Measurements from ENCODE around the gene YIPF6. TPM values are rescaled to one million over a fixed set of nuclear protein-coding genes. Genes with fewer than 3 reads are reported as not detected.
A peak's percentile ranks its signal among the peaks of the same experiment; 100 is the strongest.
"Not testable (repeated sequence)": the region's sequence is repeated elsewhere in the genome, so short reads cannot be mapped to it uniquely, and the experiment has no call there.

YIPF6 gene, protein sequence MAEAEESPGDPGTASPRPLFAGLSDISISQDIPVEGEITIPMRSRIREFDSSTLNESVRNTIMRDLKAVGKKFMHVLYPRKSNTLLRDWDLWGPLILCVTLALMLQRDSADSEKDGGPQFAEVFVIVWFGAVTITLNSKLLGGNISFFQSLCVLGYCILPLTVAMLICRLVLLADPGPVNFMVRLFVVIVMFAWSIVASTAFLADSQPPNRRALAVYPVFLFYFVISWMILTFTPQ
- 34.2 and 42.9 TPM in 2 replicates for total RNA-seq (2014; rRNA removed; shearing (Covaris generic))

DNA sequence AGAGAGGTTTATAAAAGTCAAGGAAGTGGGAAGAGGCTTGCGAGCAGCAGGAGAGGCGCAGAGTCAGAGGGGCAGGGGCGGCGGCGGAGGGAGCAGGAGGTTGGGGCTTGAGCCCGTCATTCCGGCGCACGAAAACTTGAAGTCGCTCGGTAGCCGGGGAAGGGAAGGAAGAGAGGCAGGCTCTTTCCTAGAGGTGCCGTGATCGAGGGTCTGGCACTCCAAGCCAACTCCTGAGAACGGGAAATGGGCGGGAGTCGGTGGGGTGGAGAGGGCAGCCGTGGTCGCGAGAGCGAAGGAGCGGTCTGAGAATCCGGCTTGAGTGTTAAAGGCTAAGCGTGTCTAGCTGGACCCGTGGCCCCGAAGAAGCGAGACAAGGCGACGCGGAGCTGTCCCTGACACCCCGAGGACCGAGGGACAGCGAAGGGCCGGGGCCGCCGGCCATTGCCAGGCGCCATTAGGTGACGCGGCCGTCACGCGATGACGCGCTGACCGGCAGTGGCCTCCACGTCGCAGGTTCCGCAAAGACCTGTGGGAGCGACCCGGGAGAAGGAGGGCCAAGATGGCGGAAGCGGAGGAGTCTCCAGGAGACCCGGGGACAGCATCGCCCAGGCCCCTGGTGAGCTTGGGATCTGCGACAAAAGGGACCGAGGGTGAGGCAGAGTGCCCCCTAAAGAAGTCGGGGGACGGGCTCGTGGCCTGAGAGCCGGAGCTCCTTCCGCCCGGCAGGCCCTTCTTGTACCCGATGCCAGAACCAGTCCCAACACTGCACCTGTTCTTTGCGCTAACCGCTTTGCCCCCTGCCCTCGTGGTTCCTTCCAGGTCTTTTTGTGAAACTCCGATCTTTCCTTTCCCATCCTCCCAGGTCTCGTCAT, at the start of gene YIPF6:
Gene YIPF6, plus strand, starts transcription at position 544 of the 872 bp plus-strand sequence. Its CDS starts 16 bp downstream, at position 560.
- DNase-seq: peak; percentile 84 to 85
- peak within 1 kb of the TSS; percentile 74 for H3K4me3 ChIP-seq
- H3K4me1 ChIP-seq: peaks cover 6% of the 10 kb centered on the region
- H3K36me3 ChIP-seq: 0 out of 2 replicates have a peak, but pooled peaks cover 2% of the 10 kb centered on the region
- no peaks in the 10 kb centered on the region for H3K27me3 ChIP-seq
- H3K27ac ChIP-seq: peak within 1 kb of the TSS; percentile 95
- no peaks in the 10 kb centered on the region for H3K9me3 ChIP-seq (replicated peaks)

DNA sequence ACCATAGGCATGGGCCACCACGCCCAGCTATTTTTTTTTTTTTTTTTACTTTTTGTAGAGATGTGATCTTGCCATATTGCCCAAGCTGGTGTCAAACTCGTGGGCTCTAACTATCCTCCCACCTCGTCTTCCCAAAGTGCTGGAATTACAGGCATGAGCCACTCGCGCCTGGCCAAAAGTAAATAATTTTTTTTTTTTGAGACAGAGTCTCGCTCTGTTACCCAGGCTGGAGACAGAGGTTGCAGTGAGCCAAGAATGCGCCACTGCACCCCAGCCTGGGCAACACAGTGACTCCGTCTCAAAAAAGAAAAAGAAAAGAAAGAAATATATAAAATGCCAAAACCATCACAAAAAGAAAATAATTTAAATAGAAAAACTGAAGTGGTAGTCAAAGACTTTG, 47.1 kb upstream of the YIPF6 start:
- no peaks in the 10 kb centered on the region for H3K36me3 ChIP-seq
- no peaks in the 10 kb centered on the region for H3K27me3 ChIP-seq
- no peaks in the 10 kb centered on the region; the same call in 1 of the 2 replicates for H3K4me1 ChIP-seq
- H3K4me3 ChIP-seq: no peak overlapping the region
- DNase-seq: no peak
- H3K9me3 ChIP-seq (replicated peaks): no peaks in the 10 kb centered on the region
- no peak overlapping the region for H3K27ac ChIP-seq

DNA sequence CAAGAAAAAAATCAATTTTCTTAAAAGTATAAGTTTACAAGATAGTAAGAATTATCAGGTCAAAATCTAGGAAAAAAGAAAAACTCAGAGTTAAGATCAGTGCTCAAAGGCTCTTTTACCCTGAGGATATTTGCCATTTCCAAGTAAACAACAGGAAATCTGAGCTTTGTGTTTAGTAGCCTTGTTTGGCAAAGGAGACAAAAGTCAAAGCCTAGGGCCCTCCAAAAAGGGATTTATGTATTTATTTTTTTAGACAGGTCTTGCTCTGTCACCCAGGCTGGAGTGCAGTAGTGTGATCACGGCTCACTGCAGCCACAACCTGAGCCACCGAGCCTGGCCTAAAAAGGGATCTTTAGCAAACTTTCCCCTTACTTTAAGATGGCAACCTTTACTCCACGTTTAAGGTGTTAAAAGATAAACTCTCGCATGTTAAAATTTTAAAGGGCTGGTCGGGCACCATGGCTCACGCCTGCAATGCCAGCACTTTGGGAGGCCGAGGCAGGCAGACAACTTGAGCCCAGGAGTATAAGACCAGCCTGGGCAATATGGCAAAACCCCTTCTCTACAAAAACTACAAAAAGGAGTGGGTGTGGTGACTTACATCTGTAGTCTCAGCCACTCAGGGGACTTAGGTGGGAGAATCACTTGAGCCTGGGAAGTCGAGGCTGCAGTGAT, 44.2 kb upstream of the YIPF6 start:
- peak in 1 of 2 experiments; percentile 37 for DNase-seq
- Histone ChIP-seq H3K4me3 (no peak overlapping the region), H3K27ac (no peak overlapping the region), H3K9me3 (replicated peaks) (no peaks in the 10 kb centered on the region), H3K4me1 (no peaks in the 10 kb centered on the region; the same call in 1 of the 2 replicates), H3K36me3 (no peaks in the 10 kb centered on the region), H3K27me3 (no peaks in the 10 kb centered on the region)

DNA sequence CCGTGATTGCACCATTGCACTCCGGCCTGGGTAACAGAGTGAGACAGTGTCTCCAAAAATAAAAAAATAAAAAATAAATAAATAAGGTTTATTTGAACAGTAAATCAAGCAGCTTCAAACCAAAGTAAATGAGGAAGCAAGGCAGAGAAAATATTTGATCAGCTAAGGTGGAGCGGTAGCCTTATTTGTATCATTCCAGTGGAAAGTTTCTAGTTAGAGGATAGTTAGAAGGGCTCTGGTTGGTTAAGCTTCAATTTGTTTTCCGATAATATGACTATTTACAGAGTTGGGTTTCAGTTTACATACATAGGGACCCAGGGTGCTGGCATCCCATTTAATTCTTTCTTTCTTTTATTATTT, 43.7 kb upstream of the YIPF6 start:
- H3K9me3 ChIP-seq (replicated peaks): no peaks in the 10 kb centered on the region
- DNase-seq: no peak
- H3K4me3 ChIP-seq: no peak overlapping the region
- no peak overlapping the region for H3K27ac ChIP-seq
- H3K36me3 ChIP-seq: no peaks in the 10 kb centered on the region
- H3K4me1 ChIP-seq: no peaks in the 10 kb centered on the region; the same call in 1 of the 2 replicates
- H3K27me3 ChIP-seq: no peaks in the 10 kb centered on the region

DNA sequence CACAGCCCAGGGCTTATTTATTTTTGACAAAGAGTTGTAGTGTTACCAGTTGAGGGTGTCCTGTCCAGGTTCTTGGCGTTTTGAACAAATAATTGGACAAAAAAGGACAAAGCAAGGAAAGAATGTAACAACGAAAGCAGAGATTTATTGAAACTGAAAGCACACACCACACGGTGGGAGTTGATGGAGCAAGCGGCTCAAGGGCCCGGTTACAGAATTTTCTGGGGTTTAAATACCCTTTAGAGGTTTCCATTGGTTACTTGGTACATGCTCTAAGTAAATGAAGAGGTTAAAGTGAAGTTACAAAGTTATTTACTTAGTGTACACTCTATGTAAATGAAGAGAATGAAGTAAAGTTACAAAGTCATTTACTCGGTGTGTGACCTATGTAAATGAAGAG, 37.8 kb upstream of the YIPF6 start:
- DNase-seq: no peak
- Histone ChIP-seq H3K36me3 (no peaks in the 10 kb centered on the region), H3K27ac (no peak overlapping the region), H3K4me3 (no peak overlapping the region), H3K9me3 (replicated peaks) (no peaks in the 10 kb centered on the region), H3K27me3 (no peaks in the 10 kb centered on the region), H3K4me1 (no peaks in the 10 kb centered on the region)

DNA sequence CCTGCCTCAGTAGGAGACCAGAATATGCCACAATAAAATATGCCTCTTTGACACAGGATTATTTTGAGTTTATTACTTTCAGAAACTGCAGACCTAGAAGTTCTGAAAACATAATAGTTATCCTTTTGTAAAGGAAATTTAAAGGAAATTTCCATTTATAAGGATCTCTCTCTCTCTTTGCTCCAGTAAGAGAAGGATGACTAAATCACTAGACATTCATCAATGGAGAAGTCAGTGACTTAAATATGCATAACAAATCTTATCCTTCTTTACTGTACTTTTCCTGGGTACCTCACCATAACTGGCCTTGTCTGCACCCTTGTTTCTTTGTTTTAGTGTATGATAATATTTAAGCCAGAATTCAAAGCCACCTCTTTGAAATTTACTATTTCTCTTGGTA, 37.3 kb upstream of the YIPF6 start:
- DNase-seq: no peak
- Histone ChIP-seq H3K27me3 (no peaks in the 10 kb centered on the region), H3K4me1 (no peaks in the 10 kb centered on the region), H3K27ac (no peak overlapping the region), H3K9me3 (replicated peaks) (no peaks in the 10 kb centered on the region), H3K36me3 (no peaks in the 10 kb centered on the region), H3K4me3 (no peak overlapping the region)

DNA sequence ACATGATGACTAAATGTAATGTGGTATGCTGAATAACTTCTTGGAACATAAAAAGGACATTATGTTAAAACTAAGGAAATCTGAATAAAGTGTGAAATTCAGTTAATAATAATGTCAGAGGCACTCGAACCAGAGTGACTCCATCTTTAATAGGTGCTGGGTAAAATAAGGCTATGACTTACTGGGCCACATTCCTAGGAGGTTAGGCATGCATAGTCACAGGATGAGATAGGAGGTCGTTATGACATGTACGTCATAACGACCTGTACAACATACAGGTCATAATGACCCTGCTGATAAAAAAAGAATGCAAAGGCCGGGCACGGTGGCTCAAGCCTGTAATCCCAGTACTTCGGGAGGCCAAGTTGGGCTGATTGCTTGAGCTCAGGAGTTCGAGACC, 36.7 kb upstream of the YIPF6 start:
- no peaks in the 10 kb centered on the region for H3K9me3 ChIP-seq (replicated peaks)
- no peaks in the 10 kb centered on the region for H3K4me1 ChIP-seq
- H3K27me3 ChIP-seq: no peaks in the 10 kb centered on the region
- no peaks in the 10 kb centered on the region for H3K36me3 ChIP-seq
- no peak overlapping the region for H3K27ac ChIP-seq
- no peak for DNase-seq
- no peak overlapping the region for H3K4me3 ChIP-seq

DNA sequence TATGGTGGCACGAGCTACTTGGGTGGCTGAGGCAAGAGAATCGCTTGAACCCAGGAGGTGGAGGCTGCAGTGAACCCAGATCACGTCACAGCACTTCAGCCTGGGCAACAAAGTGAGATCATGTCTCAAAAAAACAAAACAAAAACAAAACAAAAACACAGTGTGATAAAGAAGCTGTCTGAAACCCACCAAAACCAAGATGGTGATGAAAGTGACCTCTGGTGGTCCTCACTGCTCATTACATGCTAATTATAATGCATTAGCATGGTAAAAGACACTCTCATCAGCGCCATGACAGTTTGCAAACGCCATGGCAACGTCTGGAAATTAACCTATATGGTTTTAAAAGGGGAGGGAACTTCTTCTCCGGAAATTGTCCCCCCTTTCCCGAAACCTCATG, 36.2 kb upstream of the YIPF6 start:
- no peaks in the 10 kb centered on the region for H3K27me3 ChIP-seq
- DNase-seq: peak; percentile 46 to 75
- H3K4me3 ChIP-seq: peak overlapping the region; percentile 29; the same call in 1 of the 2 replicates
- H3K9me3 ChIP-seq (replicated peaks): no peaks in the 10 kb centered on the region
- H3K4me1 ChIP-seq: no peaks in the 10 kb centered on the region
- 0 out of 2 replicates have a peak overlapping the region, but pooled peaks have one; percentile 21 for H3K27ac ChIP-seq
- H3K36me3 ChIP-seq: no peaks in the 10 kb centered on the region

DNA sequence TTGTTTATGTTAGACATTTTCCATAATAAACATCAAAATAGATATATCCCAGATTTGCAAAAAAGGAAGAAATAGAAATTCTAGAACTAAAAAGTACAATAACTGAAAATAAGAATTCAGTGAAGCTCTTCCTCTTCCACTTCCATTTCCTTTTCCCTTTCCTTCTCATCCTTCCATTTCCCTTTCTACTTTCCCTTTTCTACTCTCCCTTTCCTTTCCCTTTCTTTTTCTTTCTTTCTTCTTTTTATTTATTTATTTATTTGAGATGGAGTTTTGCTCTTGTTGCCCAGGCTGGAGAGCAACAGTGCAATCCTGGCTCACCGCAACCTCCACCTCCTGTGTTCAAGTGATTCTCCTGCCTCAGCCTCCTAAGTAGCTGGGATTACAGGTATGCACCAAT, 35.0 kb upstream of the YIPF6 start:
- no peak overlapping the region for H3K27ac ChIP-seq
- H3K4me3 ChIP-seq: no peak overlapping the region
- no peaks in the 10 kb centered on the region for H3K4me1 ChIP-seq
- no peaks in the 10 kb centered on the region for H3K27me3 ChIP-seq
- H3K9me3 ChIP-seq (replicated peaks): no peaks in the 10 kb centered on the region
- DNase-seq: no peak
- no peaks in the 10 kb centered on the region for H3K36me3 ChIP-seq

DNA sequence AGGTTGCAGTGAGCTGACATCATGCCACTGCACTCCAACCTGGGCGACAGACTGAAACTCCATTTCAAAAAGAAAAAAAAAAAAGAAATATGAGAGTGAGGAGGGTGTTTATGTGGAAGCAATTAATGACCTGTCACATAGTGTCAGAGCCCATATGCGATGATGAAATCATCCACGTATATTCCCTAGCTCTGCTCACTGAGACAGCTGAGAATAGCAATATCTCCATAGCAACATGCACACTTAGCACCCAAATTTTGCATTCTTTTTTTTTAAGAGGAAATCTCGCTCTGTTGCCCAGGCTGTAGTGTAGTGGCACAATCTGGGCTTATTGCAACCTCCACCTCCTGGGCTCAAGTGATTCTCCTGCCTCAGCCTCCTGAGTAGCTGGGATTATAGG, 34.1 kb upstream of the YIPF6 start:
- no peaks in the 10 kb centered on the region for H3K27me3 ChIP-seq
- H3K27ac ChIP-seq: no peak overlapping the region
- H3K9me3 ChIP-seq (replicated peaks): no peaks in the 10 kb centered on the region
- no peak overlapping the region for H3K4me3 ChIP-seq
- no peaks in the 10 kb centered on the region for H3K4me1 ChIP-seq
- no peak for DNase-seq
- H3K36me3 ChIP-seq: no peaks in the 10 kb centered on the region

DNA sequence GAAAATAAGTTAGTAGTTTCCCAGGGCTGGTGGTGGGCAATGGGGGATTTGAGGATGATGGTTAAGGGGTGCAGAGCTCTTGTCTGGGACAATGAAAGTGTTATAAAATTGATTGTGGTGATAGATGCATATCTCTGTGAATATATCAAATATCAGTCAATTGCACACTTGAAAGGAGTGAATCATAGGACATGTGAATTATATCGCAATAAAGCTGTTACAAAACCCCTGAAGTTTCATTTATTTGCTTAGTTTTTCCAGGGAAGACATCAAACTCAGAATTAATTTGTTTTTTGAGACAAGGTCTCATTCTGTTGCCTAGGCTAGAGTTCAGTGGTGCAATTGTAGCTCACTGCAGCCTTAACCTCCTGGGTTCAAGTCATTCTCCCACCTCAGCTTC, 17.9 kb upstream of the YIPF6 start:
- Histone ChIP-seq H3K4me3 (no peak overlapping the region), H3K36me3 (no peaks in the 10 kb centered on the region), H3K27ac (no peak overlapping the region), H3K9me3 (replicated peaks) (no peaks in the 10 kb centered on the region), H3K4me1 (no peaks in the 10 kb centered on the region), H3K27me3 (no peaks in the 10 kb centered on the region)
- DNase-seq: no peak

DNA sequence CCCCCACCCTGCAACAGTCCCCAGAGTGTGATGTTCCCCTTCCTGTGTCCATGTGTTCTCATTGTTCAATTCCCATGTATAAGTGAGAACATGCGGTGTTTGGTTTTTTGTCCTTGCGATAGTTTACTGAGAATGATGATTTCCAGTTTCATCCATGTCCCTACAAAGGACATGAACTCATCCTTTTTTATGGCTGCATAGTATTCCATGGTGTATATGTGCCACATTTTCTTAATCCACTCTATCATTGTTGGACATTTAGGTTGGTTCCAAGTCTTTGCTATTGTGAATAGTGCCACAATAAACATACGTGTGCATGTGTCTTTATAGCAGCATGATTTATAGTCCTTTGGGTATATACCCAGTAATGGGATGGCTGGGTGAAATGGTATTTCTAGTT, 12.7 kb upstream of the YIPF6 start:
- H3K36me3 ChIP-seq; H3K27ac ChIP-seq; H3K4me1 ChIP-seq; DNase-seq; H3K4me3 ChIP-seq; H3K9me3 ChIP-seq (replicated peaks); H3K27me3 ChIP-seq: not testable (repeated sequence)

DNA sequence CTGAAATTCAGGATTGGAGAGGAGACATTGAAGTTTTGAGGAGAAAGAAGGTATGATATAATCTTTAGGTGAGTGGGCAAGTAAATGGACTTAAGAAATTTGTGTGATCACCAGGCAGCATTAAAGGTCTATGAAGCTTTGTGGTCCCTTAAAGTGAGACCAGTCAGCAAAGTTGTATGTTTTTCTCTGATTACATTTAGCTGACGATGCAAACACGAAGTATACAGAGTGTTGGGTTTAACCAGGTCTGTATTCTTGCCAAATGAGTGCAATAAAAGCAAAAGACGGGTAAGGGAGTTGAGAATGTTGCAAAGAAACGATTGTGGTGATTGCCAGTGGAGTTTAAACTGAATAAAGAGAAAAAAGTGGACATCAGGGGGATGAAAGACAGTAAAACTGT, 11.6 kb upstream of the YIPF6 start:
- no peaks in the 10 kb centered on the region; the same call in 1 of the 2 replicates for H3K4me1 ChIP-seq
- DNase-seq: no peak
- no peak overlapping the region for H3K27ac ChIP-seq
- H3K27me3 ChIP-seq: no peaks in the 10 kb centered on the region
- H3K4me3 ChIP-seq: no peak overlapping the region
- H3K36me3 ChIP-seq: no peaks in the 10 kb centered on the region
- no peaks in the 10 kb centered on the region for H3K9me3 ChIP-seq (replicated peaks)

DNA sequence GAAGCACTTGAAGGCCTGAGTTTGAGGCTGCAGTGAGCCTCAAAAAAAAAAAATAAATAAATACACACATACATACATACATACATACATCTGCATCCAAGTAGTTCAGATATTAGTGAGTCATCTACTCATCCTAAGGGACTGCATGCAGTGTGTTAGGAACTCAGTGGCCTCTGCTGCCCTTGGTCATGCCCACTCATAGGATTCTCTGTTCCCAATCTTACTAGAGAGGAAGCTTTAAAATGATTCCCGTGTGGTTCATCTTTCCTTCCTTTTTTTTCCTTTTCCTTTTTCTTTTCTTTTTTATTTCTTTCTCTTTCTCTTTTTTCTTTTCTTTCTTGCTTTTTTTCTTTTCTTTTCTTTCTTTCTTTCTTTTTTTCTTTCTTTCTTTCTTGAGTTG, 10.9 kb upstream of the YIPF6 start:
- Histone ChIP-seq H3K27ac (no peak overlapping the region), H3K36me3 (no peaks in the 10 kb centered on the region), H3K4me3 (no peak overlapping the region), H3K4me1 (no peaks in the 10 kb centered on the region; the same call in 1 of the 2 replicates), H3K9me3 (replicated peaks) (no peaks in the 10 kb centered on the region), H3K27me3 (no peaks in the 10 kb centered on the region)
- DNase-seq: no peak

DNA sequence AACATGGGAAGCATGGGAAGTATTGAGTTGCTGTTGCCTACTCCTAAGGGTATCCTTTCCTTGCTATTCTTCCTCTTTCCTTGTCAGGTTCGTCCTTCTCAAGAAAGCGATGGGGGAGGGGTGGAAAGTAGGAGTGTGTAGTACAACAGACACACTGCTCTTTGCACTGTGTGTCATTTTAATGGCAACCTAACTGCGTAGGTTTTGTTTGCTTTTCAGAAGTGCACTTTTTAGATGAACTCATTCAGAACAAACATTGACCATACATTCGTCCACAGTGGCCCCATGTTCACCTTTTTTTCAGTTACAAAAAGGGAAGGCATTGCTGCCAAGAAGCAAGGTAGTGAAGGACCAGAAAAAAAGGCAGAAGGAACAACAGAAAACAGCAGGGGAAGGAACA, 10.2 kb upstream of the YIPF6 start:
- H3K27me3 ChIP-seq: no peaks in the 10 kb centered on the region
- no peaks in the 10 kb centered on the region; the same call in 1 of the 2 replicates for H3K4me1 ChIP-seq
- no peaks in the 10 kb centered on the region for H3K9me3 ChIP-seq (replicated peaks)
- DNase-seq: no peak
- H3K4me3 ChIP-seq: no peak overlapping the region
- H3K36me3 ChIP-seq: no peaks in the 10 kb centered on the region
- H3K27ac ChIP-seq: no peak overlapping the region

Data from SJCRH30 (cell line).